Coronary artery (tissue), 2 donors: ENCODE results near the gene FA2H.

Experiments
- DNase-seq: peaks from one replicate; pipeline ENCODE4 v3.0.0-alpha.2; 2017; ENCODE audit warnings: low spot score
- H3K27ac ChIP-seq, 2 donors: fragments of 200-600 bp; sonication (generic); one replicate each; pipeline ENCODE4 v1.5.1; 2016 to 2019
- H3K4me3 ChIP-seq: fragments of 200-600 bp; sonication (generic); 2 replicates; pipeline ENCODE4 v1.5.1; 2016; ENCODE audit warnings: mild to moderate bottlenecking, moderate library complexity
- TF ChIP-seq, protein P1 (sequence below): fragments of 200-600 bp; sonication (generic); IDR thresholded peaks from one replicate; pipeline ENCODE4 v1.5.1; 2019; ENCODE audit warnings: antibody characterized with exemption

FA2H gene

GRCh38 chr16:74738816-74739215, 35.8 kb downstream of the FA2H start:
- DNase-seq, result no peak
- TF ChIP-seq, protein P1, sequence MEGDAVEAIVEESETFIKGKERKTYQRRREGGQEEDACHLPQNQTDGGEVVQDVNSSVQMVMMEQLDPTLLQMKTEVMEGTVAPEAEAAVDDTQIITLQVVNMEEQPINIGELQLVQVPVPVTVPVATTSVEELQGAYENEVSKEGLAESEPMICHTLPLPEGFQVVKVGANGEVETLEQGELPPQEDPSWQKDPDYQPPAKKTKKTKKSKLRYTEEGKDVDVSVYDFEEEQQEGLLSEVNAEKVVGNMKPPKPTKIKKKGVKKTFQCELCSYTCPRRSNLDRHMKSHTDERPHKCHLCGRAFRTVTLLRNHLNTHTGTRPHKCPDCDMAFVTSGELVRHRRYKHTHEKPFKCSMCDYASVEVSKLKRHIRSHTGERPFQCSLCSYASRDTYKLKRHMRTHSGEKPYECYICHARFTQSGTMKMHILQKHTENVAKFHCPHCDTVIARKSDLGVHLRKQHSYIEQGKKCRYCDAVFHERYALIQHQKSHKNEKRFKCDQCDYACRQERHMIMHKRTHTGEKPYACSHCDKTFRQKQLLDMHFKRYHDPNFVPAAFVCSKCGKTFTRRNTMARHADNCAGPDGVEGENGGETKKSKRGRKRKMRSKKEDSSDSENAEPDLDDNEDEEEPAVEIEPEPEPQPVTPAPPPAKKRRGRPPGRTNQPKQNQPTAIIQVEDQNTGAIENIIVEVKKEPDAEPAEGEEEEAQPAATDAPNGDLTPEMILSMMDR, result no peak
- Histone ChIP-seq H3K4me3 (no peak overlapping the region), H3K27ac (no peak overlapping the region)

- DNase-seq, result no peak
- Histone ChIP-seq H3K4me3 (no peak overlapping the region), H3K27ac (no peak overlapping the region)
- TF ChIP-seq, protein P1, result no peak
These were observed 36.5 kb downstream of the FA2H start for GRCh38 chr16:74738113-74738541.

- Histone ChIP-seq H3K4me3 (no peak overlapping the region), H3K27ac (no peak overlapping the region)
- no peak for DNase-seq
- TF ChIP-seq, protein P1, result no peak
These were observed 37.1 kb downstream of the FA2H start for GRCh38 chr16:74737521-74737920.

GRCh38 chr16:74736531-74737157, 38.0 kb downstream of the FA2H start:
- Histone ChIP-seq H3K4me3 (no peak overlapping the region), H3K27ac (no peak overlapping the region)
- TF ChIP-seq, protein P1, result no peak
- no peak for DNase-seq

DNA sequence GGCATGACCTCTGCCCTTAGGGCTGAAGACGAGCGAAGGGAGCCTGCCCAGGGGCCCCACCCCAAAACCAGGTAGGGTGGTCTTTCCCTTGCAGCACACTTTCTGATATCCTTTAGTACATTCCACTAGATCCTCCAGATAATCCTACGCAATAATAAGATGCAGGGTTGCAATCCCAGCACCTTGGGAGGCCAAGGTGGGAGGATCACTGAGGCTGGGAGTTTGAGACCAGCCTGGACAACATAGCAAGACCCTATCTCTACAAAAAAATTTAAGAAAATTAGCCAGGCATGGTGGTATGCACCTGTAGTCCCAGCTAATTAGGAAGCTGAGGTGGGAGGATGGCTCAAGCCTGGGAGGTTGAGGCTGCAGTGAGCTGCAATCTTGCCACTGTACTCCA, 39.1 kb downstream of the FA2H start:
- no peak for DNase-seq
- no peak overlapping the region for H3K4me3 ChIP-seq
- no peak overlapping the region for H3K27ac ChIP-seq
- TF ChIP-seq, protein P1, result no peak

GRCh38 chr16:74735162-74735452, 39.5 kb downstream of the FA2H start:
- Histone ChIP-seq H3K4me3 (no peak overlapping the region), H3K27ac (no peak overlapping the region)
- no peak for DNase-seq
- TF ChIP-seq, protein P1, result no peak

DNA sequence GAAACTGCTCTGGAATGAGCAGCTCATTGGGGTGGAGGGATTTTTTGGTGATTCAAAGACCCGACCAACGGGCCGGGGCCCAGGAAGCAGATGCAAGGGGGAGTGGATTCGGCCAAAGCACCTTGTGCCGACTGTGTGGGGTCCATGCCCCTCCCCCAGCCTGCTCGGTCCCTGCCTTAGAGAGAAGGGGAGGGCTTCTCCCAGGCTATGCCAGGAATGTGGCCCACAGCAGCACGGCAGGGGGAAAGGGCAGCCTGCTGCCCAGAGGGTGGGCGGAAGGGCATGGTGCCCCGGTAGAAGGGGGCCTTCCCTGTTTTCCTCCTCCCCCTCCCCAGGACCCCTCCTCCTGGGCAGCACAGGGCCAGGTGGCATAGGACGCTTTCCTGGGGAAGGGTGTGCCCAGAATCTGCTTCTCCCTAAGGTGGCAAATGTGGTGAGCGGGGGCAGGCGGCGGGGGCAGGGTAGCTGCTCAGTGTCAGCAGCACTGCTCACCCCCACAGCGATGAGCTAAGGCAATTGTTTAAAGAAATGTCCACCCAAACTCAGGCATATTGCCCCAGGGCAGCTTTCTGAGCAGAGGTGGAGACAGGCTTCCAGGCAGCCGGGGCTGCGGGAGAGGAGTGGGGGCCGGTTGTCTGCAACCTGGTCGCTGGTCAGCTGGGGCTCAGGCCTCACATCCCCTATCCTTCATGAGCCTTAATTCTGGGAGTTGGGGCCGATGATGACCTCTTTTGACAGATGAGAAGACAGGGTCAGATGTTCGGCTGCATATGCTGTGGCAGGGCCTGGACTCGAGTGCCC, 40.1 kb downstream of the FA2H start:
- no peak for DNase-seq
- Histone ChIP-seq H3K4me3 (no peak overlapping the region), H3K27ac (no peak overlapping the region)
- TF ChIP-seq, protein P1, result no peak
